Calu3 (cell line): Measurements from ENCODE around the gene CFAP20. TPM values are rescaled to one million over a fixed set of nuclear protein-coding genes. Genes with fewer than 3 reads are reported as not detected.

Experiments
- Bru-seq: library from RNA; stranded (reverse); fragments of 400-500 nt; gene quantifications from one replicate; lab custom pipeline; 2021; lab: Mats Ljungman, UMichigan
- BruChase-seq, 2 experiments: library from RNA; stranded (reverse); fragments of 400-500 nt; gene quantifications; one replicate each; lab custom pipeline; 2021; lab: Mats Ljungman, UMichigan
- BruUV-seq: library from RNA; stranded (reverse); fragments of 400-500 nt; replicated peaks from 2 replicates; lab custom pipeline; 2021; lab: Mats Ljungman, UMichigan
- CTCF ChIA-PET: fragments of 300-600 bp; sonication (Branson Sonifier 250); formaldehyde crosslinking; loops from one replicate; lab custom pipeline; 2022; ENCODE audit warnings: antibody characterized with exemption; lab: Charles Lee
- DNase-seq: peaks from one replicate; pipeline ENCODE4 v3.0.0; 2022
- H3K27ac Mint-ChIP-seq: one replicate; pipeline ENCODE4 v1.8.0; 2022; ENCODE audit warnings: mixed read lengths; ENCODE audit not compliant: unreplicated experiment
- H3K27me3 Mint-ChIP-seq: one replicate; pipeline ENCODE4 v1.8.0; 2022; ENCODE audit warnings: mixed read lengths; ENCODE audit not compliant: unreplicated experiment
- H3K36me3 Mint-ChIP-seq: one replicate; pipeline ENCODE4 v1.8.0; 2022; ENCODE audit warnings: mild to moderate bottlenecking, moderate library complexity, mixed read lengths; ENCODE audit not compliant: insufficient read depth, unreplicated experiment
- H3K4me1 Mint-ChIP-seq: one replicate; pipeline ENCODE4 v1.8.0; 2022; ENCODE audit warnings: mild to moderate bottlenecking, low read depth, mixed read lengths; ENCODE audit not compliant: unreplicated experiment
- H3K4me3 Mint-ChIP-seq: one replicate; pipeline ENCODE4 v1.8.0; 2022; ENCODE audit warnings: mild to moderate bottlenecking, low read depth, moderate library complexity, mixed read lengths; ENCODE audit not compliant: unreplicated experiment
- H3K9me3 Mint-ChIP-seq: one replicate; pipeline ENCODE4 v1.8.0; 2022; ENCODE audit warnings: low read depth, mixed read lengths; ENCODE audit not compliant: unreplicated experiment
- CTCF ChIP-seq: fragments of 200-600 bp; IDR thresholded peaks from one replicate; pipeline ENCODE4 v1.8.0; 2022; ENCODE audit warnings: antibody characterized with exemption; ENCODE audit not compliant: unreplicated experiment
- intact Hi-C: fragments of 100-400 bp; cut with micrococcal nuclease; formaldehyde crosslinking; loops from one replicate; pipeline ENCODE4 v1.10.0; 2022; ENCODE audit not compliant: unreplicated experiment
- long read RNA-seq: library from polyadenylated mRNA; stranded (forward); transcript quantifications from one replicate; pipeline ENCODE4 v2.0.0, GENCODE V29; 2022
- total RNA-seq: library from RNA; stranded (reverse); gene quantifications from 2 replicates; pipeline ENCODE4 v1.2.3, GENCODE V29; 2022

Gene CFAP20
- total RNA-seq (54.1 and 63.8 TPM in 2 replicates), Bru-seq, nascent RNA (percentile 84 among the genes with signal in this experiment), BruChase-seq, experiment 1, labeled RNA remaining after a 6-hour chase (percentile 80 among the genes with signal in this experiment), BruChase-seq, experiment 2, labeled RNA remaining after a 2-hour chase (percentile 83 among the genes with signal in this experiment)
- long read RNA-seq, transcript CFAP20-201 (6 exons, 1,354 nt), result major isoform, 154 of 165 reads
- long read RNA-seq, partial matches to known transcripts, result 0 of 165 reads
- long read RNA-seq, other reads (novel, unspliced or antisense), result 8 of 165 reads

DNA sequence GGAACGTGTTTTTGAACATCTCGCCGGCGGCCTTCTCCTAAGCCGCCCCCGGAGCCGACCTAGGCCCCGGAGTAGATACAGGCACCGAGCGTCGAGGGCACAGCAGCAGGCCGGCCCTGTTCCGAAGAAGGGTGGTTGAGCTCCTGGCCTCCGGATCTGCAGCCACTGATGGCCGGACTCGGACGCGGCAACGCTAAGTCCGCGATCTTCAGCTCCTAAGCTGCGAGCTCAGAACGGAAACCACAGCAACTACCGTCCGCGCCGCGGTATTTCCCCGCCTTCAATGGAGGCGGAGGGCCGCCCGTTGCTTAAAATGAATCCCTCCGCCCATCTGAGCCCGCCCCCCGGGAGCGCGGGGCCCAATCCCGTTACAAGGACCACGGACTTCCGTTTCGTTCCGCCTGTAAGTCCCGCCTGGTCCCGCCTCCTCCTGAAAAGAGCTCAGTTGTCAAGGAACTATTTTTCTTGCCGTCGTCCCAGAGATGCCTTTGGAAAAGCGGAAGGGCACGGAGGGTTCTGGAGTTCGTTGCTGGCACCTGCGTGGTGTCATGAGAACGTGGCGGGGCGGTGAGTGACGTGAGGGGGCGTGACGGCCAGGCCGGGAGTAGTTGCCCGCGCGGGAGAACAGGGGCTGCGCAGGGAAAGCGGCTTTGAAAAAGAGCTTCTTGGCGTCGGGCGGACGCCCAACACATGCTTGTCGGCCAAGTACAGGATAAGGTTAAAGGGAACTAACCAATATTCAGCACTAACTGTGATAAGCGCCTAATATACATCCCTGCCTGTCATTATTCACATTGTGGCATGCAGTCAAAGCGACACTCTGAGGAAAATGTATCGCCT, at the start of gene CFAP20:
TSS of gene CFAP20 (minus strand) at position 285 of the 840 bp plus-strand sequence. CDS start at position 19, 266 bp downstream.
- TF ChIP-seq CTCF, result no peak
- CTCF ChIA-PET, result interaction anchor here (0.5 to 1.7 kb wide), 14 partner anchors 11 to 815 kb away, joined by 3 to 13 read pairs (median 3); no protein-coding TSS in a partner anchor
- no peaks in the 10 kb centered on the region for H3K27me3 Mint-ChIP-seq
- H3K27ac Mint-ChIP-seq, result peak within 1 kb of the TSS; percentile 63
- intact Hi-C loops, result loop anchor here (5.0 to 10.0 kb wide), 3 partner anchors 237 to 395 kb away; partner anchors contain the start of gene KATNB1
- H3K4me3 Mint-ChIP-seq, result peak within 1 kb of the TSS; percentile 68
- DNase-seq, result peak; percentile 99
- peaks cover 28% of the 10 kb centered on the region for H3K36me3 Mint-ChIP-seq
- peaks cover 34% of the 10 kb centered on the region for H3K4me1 Mint-ChIP-seq
- H3K9me3 Mint-ChIP-seq, result no peaks in the 10 kb centered on the region
- BruUV-seq, result no TSS peak

DNA sequence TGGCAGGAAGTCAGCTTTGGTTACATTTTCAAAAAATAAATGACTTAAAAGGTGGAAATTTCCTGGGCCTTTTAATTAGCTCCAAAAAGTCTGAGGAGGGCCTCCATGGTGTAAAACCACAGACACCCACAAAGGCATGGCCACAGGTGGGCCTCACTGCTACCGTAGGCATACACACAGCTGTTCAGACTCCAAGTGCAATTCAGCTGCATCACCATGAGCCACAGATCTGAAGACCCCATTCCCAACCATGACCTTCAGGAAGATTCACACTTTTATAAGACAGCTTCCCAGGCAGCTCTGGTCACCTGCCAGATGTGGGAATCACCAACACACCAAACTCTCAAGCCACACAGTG, 48.2 kb upstream of the CFAP20 start:
- intact Hi-C loops, result no loop called here
- Mint-ChIP-seq H3K4me1 (no peaks in the 10 kb centered on the region), H3K4me3 (no peak overlapping the region), H3K9me3 (no peaks in the 10 kb centered on the region), H3K27ac (no peak overlapping the region), H3K36me3 (peaks cover 29% of the 10 kb centered on the region), H3K27me3 (no peaks in the 10 kb centered on the region)
- CTCF ChIA-PET, result no interaction called here
- no peak for TF ChIP-seq CTCF
- BruUV-seq, result no TSS peak
- no peak for DNase-seq

DNA sequence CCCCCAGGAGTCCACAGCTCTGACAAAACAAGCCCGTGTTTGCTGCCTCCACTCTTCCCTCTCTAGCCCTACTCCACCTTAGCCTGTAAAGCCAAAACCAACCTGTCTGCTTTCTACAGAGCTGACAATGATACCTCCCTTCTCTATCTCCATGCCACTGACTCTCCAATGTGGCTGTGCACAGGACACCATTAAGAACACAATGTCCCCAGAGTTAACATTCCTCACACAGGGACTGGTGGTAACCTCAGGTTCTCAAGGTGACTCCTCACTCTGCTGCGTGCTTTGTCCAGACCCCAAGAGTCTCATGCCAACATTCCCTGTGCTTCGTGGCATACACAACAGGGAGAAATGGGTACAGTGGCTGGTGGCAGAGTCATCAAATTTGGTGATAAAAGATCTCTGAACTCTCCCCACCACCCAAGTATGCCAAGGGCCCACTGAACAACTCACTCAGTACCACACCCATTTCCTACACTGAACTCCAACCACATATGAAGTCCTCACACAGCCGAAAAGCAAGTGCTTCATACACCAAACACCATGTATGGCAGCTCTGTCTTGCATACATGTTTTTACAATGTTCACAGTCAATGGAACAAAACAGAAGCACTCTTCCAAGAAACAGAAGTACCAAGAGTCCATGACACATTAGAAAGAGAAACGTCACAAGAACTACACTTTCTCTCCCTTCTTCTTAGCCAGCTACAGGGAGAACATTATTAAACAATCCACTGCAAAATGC, 47.6 kb upstream of the CFAP20 start:
- CTCF ChIA-PET, result no interaction called here

More for the DNA sequence above, 47.6 kb upstream of the CFAP20 start:
- Mint-ChIP-seq H3K4me1 (no peaks in the 10 kb centered on the region), H3K4me3 (no peak overlapping the region), H3K27me3 (no peaks in the 10 kb centered on the region), H3K27ac (no peak overlapping the region), H3K36me3 (peaks cover 23% of the 10 kb centered on the region), H3K9me3 (no peaks in the 10 kb centered on the region)
- BruUV-seq, result no TSS peak
- no peak for DNase-seq
- no peak for TF ChIP-seq CTCF
- intact Hi-C loops, result no loop called here
